ENCODE measurements around the gene SSB. TPM values are rescaled to one million over a fixed set of nuclear protein-coding genes. Genes with fewer than 3 reads are reported as not detected.
"Not testable (repeated sequence)": the region's sequence is repeated elsewhere in the genome, so short reads cannot be mapped to it uniquely, and the experiment has no call there.

The SSB gene
- total RNA-seq: 100 to 1,000 TPM; 111 to 141 TPM
- total RNA-seq: 136 to 175 reads per million in 2 donors

DNA sequence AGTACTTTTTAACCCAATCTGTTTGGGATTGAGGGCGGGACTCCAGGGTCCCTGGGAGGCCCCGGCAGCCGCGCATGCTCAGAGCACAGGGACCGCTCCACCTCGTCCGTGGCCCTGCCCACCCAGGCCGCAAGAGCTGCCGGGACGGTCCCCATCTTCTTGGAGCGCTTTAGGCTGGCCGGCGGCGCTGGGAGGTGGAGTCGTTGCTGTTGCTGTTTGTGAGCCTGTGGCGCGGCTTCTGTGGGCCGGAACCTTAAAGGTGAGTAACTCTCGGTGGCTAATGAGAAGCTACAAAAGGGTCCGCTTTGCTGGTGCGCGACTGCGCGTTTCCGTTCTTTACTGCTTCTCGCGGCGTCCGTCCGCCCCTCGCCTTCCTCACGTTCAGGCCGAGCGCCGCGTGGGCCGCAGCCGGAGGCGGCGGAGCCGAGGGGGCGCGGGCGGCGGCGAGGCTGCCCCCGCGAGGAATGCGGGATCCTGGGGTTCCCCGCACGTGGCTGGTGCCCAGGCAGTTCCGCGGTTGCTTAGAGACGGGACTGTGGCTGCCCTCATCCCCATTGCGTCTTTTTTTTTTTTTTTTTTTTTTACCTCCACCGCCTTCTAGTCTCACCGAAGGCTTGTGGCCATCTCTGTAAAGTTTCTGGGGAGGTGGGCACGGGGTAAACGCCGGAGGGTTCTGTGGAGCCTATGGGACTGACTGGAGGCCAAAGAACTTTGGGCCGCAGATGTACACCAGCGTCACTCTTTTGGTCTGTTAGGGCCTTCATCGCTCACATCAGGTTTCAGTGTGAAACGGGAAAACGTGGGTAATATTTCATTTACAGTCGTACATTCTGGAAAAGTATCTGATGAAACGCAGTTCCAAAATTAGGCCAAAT lies at the start of gene SSB:
SSB (plus strand) TSS at position 154 of the 875 bp plus-strand sequence. CDS start 2,090 bp downstream, outside the sequence.
- peak; percentile 94 for ATAC-seq
- DNase-seq: peak; percentile 83 to 88 (median 87)
- H3K4me3 Mint-ChIP-seq: peak within 1 kb of the TSS; percentile 93
- no peaks in the 10 kb centered on the region for H3K9me3 ChIP-seq (ENCODE audit: control insufficient read depth, low read length, poor library complexity, severe bottlenecking)
- H3K27ac Mint-ChIP-seq: peak within 1 kb of the TSS; percentile 95
- peaks cover 7% of the 10 kb centered on the region for H3K27me3 Mint-ChIP-seq
- H3K4me1 Mint-ChIP-seq: peaks cover 17% of the 10 kb centered on the region
- H3K36me3 Mint-ChIP-seq (ENCODE audit: low read depth): no peaks in the 10 kb centered on the region

DNA sequence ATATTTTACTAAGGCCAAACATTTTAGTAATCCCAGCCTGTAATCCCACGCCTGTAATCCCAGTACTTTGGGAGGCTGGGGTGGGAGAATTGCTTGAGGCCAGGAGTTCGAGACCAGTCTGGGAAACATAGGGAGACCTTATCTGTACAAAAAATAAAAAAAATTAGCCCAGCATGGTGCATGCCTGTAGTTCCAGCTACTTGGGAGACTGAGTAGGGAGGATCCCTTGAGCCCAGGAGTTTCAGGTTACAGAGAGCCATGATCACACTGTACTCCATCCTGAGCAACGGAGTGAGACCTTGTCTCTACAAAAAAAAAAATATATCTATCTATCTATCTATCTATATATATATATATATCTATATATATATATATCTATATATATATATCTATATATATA lies 45.9 kb upstream of the SSB start:
- H3K4me1 Mint-ChIP-seq: peaks cover 3% of the 10 kb centered on the region
- DNase-seq: no peak
- H3K27ac Mint-ChIP-seq: no peak overlapping the region
- H3K9me3 ChIP-seq (ENCODE audit: control insufficient read depth, low read length, poor library complexity, severe bottlenecking): no peaks in the 10 kb centered on the region
- no peaks in the 10 kb centered on the region for H3K27me3 Mint-ChIP-seq
- H3K36me3 Mint-ChIP-seq (ENCODE audit: low read depth): no peaks in the 10 kb centered on the region
- no peak for ATAC-seq
- no peak overlapping the region for H3K4me3 Mint-ChIP-seq

DNA sequence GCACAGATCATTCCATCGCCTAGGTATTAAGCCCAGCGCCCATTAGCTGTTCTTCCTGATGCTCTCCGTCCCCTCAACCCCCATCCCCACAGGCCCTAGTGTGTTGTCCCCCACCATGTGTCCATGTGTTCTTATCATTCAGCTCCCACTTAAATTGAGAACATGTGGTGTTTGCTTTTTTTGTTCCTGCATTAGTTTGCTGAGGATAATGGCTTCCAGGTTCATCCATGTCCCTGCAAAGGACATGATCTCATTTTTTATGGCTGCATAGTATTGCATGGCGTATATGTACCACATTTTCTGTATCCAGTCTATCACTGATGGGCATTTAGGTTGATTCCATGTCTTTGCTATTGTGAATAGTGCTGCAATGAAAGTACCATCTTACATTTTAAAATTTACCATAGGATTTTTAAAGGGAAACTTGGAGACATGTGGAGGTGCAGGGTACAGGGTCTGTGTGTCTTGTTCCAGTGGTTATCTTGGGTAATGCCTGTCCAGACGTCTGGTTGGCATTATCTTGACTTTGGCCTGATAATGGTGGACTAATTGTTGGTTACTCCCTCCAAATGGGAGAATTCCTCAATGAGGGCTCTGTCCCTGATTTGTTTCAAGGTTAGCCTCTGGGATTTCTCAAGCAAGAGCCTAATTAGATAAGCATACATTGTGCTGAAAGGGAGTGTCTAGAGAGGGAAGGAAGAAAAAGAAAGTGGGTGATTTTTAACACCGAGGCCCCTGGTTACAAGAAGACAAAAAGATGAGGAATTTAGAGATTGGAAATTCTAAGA lies 43.4 kb upstream of the SSB start:
- H3K9me3 ChIP-seq (ENCODE audit: control insufficient read depth, low read length, poor library complexity, severe bottlenecking): no peaks in the 10 kb centered on the region
- H3K4me3 Mint-ChIP-seq: no peak overlapping the region
- no peaks in the 10 kb centered on the region for H3K4me1 Mint-ChIP-seq
- no peaks in the 10 kb centered on the region for H3K36me3 Mint-ChIP-seq (ENCODE audit: low read depth)
- DNase-seq (no peak), ATAC-seq (no peak)
- H3K27ac Mint-ChIP-seq: no peak overlapping the region
- peaks cover 1% of the 10 kb centered on the region for H3K27me3 Mint-ChIP-seq

DNA sequence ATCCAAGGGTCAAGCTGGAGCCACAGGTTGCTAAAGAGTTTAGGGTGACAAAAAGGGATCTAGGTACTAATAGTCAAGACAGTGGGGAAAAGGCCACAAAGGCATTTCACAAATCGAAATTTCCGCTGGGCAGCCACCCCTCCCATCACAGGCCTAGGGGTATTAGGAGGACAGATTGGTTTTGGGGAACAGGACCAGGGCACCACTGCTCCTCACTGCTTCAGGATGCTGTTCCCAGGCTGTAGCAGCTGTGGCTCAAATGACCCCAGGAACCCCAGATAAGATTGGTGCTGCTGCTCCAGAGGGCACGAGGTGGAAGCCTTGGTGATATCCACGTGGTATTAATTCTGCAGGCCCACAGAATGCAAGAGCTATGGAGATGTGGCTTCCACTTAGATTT lies 42.3 kb upstream of the SSB start:
- H3K9me3 ChIP-seq (ENCODE audit: control insufficient read depth, low read length, poor library complexity, severe bottlenecking): no peaks in the 10 kb centered on the region
- no peak overlapping the region for H3K27ac Mint-ChIP-seq
- no peaks in the 10 kb centered on the region for H3K4me1 Mint-ChIP-seq
- no peak overlapping the region for H3K4me3 Mint-ChIP-seq
- no peak for ATAC-seq
- no peaks in the 10 kb centered on the region for H3K36me3 Mint-ChIP-seq (ENCODE audit: low read depth)
- H3K27me3 Mint-ChIP-seq: peaks cover 4% of the 10 kb centered on the region
- no peak for DNase-seq

DNA sequence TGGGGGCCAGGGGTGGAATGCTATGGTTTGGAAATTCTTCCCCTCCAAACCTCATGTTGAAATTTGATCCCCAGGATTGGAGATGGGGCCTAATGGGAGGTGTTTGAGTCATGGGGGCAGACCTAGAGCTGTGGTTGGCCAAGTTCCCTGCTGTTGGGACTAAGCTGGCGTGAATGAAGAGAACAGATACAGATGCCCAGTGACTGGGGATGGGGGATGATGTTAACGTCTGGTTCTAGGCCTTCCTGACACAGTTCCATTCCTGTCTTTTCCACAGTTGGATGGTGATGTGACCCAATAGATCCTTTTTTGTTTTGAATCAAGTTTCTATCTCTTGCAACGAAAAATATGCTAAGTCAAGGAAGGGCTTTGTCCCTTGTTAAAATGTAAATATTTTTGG lies 41.3 kb upstream of the SSB start:
- Mint-ChIP-seq H3K27ac (no peak overlapping the region), H3K4me1 (no peaks in the 10 kb centered on the region), H3K4me3 (no peak overlapping the region), H3K36me3 (ENCODE audit: low read depth) (no peaks in the 10 kb centered on the region), H3K27me3 (peaks cover 7% of the 10 kb centered on the region)
- DNase-seq: no peak
- H3K9me3 ChIP-seq (ENCODE audit: control insufficient read depth, low read length, poor library complexity, severe bottlenecking): no peaks in the 10 kb centered on the region
- ATAC-seq: no peak

DNA sequence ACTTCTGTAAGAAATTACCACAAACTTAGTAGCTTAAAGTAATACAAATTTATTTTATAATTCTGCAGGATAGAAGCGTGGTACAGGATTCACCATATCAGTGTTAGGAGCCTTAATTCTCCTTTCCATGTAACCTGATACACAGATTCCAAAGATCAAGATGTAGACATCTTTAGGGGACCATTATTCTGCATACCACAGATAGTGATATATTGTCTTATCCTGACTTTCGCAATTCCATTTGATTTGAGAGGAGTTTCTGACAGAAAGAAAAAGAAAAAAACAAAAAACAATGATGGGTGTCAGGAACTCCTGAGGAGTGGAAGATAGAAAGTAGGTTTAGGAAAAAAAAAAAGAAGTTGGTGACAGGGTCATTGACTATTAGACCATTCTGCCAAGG lies 40.9 kb upstream of the SSB start:
- H3K27me3 Mint-ChIP-seq: peaks cover 12% of the 10 kb centered on the region
- H3K36me3 Mint-ChIP-seq (ENCODE audit: low read depth): no peaks in the 10 kb centered on the region
- no peak for DNase-seq
- H3K27ac Mint-ChIP-seq: no peak overlapping the region
- no peaks in the 10 kb centered on the region for H3K9me3 ChIP-seq (ENCODE audit: control insufficient read depth, low read length, poor library complexity, severe bottlenecking)
- no peak overlapping the region for H3K4me3 Mint-ChIP-seq
- H3K4me1 Mint-ChIP-seq: no peaks in the 10 kb centered on the region
- ATAC-seq: no peak

DNA sequence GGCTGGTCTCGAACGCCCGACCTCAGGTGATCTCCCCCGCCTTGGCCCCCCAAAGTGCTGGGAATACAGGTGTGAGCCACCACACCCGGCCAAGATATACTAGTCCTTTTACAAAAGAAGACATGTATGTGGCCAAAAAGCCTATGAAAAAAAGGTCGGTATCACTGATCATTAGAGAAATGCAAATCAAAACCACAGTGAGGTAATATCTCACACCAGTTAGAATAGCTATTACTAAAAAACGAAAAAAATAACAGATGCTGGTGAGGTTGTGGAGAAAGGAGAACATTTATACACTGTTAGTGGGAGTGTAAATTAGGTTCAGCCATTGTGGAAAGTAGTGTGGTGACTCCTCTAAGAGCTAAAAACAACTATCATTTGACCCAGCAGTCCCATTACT lies 38.7 kb upstream of the SSB start:
- H3K9me3 ChIP-seq (ENCODE audit: control insufficient read depth, low read length, poor library complexity, severe bottlenecking): no peaks in the 10 kb centered on the region
- no peak overlapping the region for H3K4me3 Mint-ChIP-seq
- ATAC-seq (no peak), DNase-seq (no peak)
- no peaks in the 10 kb centered on the region for H3K4me1 Mint-ChIP-seq
- no peaks in the 10 kb centered on the region for H3K36me3 Mint-ChIP-seq (ENCODE audit: low read depth)
- H3K27me3 Mint-ChIP-seq: peaks cover 13% of the 10 kb centered on the region
- no peak overlapping the region for H3K27ac Mint-ChIP-seq

DNA sequence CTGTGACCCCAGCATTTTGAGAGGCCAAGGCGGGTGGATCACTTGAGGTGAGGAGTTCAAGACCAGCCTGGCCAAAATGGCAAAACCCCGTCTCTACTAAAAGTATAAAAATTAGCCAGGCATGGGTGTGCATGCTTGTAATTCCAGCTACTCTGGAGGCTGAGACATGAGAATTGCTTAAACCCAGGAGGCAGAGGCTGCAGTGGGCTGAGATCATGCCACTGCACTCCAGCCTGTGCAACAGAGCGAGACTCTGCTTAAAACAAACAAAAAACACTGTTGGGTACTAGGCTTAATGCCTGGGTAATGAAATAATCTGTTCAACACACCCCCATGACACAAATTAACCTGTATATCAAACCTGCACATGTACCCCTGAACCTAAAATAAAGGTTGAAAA lies 37.9 kb upstream of the SSB start:
- DNase-seq; H3K36me3 Mint-ChIP-seq (ENCODE audit: low read depth); H3K4me3 Mint-ChIP-seq; H3K27ac Mint-ChIP-seq; H3K4me1 Mint-ChIP-seq; H3K9me3 ChIP-seq (ENCODE audit: control insufficient read depth, low read length, poor library complexity, severe bottlenecking); ATAC-seq: not testable (repeated sequence)
- H3K27me3 Mint-ChIP-seq: peaks cover 13% of the 10 kb centered on the region

DNA sequence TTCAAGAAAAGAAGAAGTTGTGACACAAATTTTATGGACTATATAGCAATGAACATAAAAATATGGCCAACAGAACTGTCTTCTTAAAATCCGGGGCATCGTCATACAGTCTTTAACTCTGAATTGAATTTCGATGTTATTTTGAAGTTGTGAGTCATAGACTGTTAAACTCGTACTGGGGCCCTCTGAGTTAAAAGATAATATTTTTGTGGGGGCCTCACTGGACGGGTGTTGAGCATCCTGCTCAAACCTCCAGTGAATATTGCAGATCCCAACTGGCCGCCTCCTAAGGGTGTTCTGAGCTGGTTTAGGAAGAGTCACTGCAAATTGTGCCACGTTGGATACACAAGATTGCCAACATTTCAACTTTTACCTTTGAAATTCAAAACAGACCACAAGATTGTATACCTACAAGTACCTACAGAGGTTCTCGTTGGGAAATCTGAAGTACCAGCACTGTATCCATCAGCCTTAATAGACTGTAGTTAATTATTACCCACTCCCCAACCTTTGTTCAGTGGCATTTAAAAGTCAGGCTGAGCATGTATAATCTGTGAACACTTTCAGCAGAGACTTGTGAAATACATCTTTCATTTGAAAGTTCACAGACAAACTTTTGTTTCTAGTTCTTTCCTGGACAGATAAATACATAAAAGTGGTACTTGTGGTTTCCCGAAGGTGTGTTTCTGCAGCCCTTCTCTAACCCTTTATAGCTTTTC lies 37.3 kb upstream of the SSB start:
- Mint-ChIP-seq H3K4me1 (peaks cover under 1% of the 10 kb centered on the region), H3K4me3 (no peak overlapping the region), H3K27me3 (peaks cover 13% of the 10 kb centered on the region), H3K27ac (no peak overlapping the region), H3K36me3 (ENCODE audit: low read depth) (no peaks in the 10 kb centered on the region)
- H3K9me3 ChIP-seq (ENCODE audit: control insufficient read depth, low read length, poor library complexity, severe bottlenecking): no peaks in the 10 kb centered on the region
- ATAC-seq (no peak), DNase-seq (no peak)

DNA sequence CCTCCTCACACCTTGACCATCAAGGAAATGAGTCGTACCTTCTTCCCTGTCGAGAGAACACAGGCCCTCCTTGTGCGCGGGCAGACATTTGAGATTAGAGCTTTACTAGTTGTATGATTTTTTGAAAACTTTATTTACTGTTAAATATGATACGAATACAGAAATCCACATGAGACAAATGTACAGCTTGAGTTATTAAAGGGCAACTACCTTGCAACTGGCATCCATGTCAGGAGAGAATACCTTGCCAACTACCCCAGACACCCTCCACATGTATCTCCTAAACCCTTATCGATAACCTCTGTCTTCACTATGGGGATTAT lies 36.7 kb upstream of the SSB start:
- peak overlapping the region; percentile 19 for H3K27ac Mint-ChIP-seq
- DNase-seq (no peak), ATAC-seq (no peak)
- no peak overlapping the region for H3K4me3 Mint-ChIP-seq
- peaks cover 2% of the 10 kb centered on the region for H3K4me1 Mint-ChIP-seq
- peaks cover 18% of the 10 kb centered on the region for H3K27me3 Mint-ChIP-seq
- H3K36me3 Mint-ChIP-seq (ENCODE audit: low read depth): no peaks in the 10 kb centered on the region
- no peaks in the 10 kb centered on the region for H3K9me3 ChIP-seq (ENCODE audit: control insufficient read depth, low read length, poor library complexity, severe bottlenecking)

DNA sequence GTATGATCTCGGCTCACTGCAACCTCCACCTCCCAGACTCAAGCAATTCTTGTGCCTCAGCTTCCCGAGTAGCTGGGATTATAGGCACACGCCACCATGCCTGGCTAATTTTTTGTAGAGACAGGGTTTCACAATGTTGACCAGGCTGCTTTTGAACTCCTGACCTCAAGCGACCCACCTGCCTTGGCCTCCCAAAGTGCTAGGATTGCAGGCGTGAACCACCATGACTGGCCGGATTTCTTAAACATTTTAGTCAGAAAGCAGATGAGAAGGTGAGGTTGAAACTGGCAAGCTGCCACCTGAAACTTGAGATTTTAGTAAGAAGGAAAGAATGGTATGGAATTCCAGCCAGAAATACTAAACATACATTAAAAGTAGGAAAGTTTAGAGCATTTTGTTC lies 33.1 kb upstream of the SSB start:
- Mint-ChIP-seq H3K36me3 (ENCODE audit: low read depth) (no peaks in the 10 kb centered on the region), H3K27ac (no peak overlapping the region), H3K4me1 (peaks cover 12% of the 10 kb centered on the region), H3K4me3 (no peak overlapping the region), H3K27me3 (peaks cover 14% of the 10 kb centered on the region)
- no peaks in the 10 kb centered on the region for H3K9me3 ChIP-seq (ENCODE audit: control insufficient read depth, low read length, poor library complexity, severe bottlenecking)
- ATAC-seq: no peak
- DNase-seq: no peak

DNA sequence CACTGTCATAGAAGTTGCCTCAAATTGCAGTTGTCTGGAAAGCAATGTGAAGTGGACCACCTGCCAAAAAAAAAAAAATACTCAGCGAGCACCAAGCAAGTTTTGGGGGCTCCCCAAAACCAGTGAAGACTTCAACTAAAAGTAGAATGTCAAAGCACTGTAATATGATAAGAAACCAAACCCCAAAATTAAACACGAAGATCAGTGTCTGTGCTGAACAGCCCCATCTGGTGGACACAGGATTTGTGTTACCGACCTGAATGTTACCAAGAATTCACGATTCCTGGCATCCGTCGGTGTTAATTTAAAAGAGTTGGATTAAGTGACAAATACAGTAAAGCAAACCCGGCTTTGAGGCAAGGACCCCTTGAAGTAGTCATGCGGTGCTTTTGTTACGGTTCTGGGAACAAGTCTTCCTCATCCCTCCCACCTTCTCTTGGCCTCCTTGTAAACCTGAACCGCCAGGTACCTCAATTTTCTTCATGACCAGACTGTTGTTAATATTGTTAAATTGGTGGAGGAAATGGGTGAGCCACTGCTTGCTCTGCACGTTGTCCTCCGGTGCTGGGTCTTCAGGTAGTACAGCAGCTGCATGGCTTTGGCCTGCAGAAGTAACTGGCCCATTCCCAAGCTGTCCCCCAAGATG lies 31.3 kb upstream of the SSB start:
- peak; percentile 77 for ATAC-seq

More for the DNA sequence above, 31.3 kb upstream of the SSB start:
- DNase-seq: peak in 2 of 3 donors; percentile 16 to 42
- H3K9me3 ChIP-seq (ENCODE audit: control insufficient read depth, low read length, poor library complexity, severe bottlenecking): no peaks in the 10 kb centered on the region
- peak overlapping the region; percentile 88 for H3K4me3 Mint-ChIP-seq
- H3K27ac Mint-ChIP-seq: peak overlapping the region; percentile 29
- peaks cover 12% of the 10 kb centered on the region for H3K4me1 Mint-ChIP-seq
- no peaks in the 10 kb centered on the region for H3K36me3 Mint-ChIP-seq (ENCODE audit: low read depth)
- peaks cover 10% of the 10 kb centered on the region for H3K27me3 Mint-ChIP-seq

All from T-helper 17 cell (primary cell).